Measurements from ENCODE around the gene ACTBL2.

Gene ACTBL2

DNA sequence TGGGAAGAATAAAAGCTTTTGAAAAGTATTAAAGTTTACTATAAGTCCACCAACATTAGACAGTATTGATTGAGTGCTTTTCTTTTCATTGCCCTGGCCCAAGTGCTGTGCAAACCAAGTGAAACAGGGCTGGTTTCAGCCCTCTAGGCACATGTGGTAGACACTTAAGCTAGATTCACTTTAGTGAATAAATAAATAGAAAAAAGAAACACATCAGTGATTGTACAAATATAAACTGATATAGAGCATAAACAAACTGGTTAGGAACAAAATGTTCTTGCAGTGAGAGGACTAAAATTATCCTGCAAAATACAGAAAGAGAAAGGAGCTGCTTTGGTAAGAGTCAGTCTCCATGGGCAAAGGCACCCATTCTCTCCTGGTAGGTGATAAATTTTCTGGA lies 29.7 kb downstream of the ACTBL2 start:
- in situ Hi-C loops (cut with HindIII; ENCODE audit: low sequenced_read_pairs) = no loop called here

GRCh38 chr5:57450991-57451876 lies 31.4 kb downstream of the ACTBL2 start:
- in situ Hi-C loops (cut with HindIII; ENCODE audit: low sequenced_read_pairs) = no loop called here

DNA sequence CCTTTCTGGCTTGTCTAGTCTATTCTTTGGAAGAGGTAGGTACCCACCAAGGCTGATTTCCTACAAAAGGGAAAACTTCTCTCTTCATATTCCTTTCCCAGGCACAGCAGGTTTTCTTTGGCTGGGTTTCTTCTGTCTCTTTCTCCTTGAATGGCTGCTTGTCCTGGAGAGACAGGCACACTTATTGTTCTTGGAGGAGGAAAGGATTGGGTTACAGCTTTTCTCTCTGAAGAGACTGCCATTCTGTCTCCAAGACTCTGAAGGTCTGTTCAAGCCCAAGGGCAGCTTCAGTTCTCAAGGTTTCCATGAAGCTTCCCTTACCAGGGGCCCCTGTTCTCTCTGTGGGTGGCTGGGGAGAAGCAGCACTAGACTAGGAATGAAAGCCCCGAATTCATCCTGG lies 33.9 kb downstream of the ACTBL2 start:
- in situ Hi-C loops (cut with HindIII; ENCODE audit: low sequenced_read_pairs) = no loop called here

- in situ Hi-C loops (cut with HindIII; ENCODE audit: low sequenced_read_pairs) = no loop called here
These were observed 34.3 kb downstream of the ACTBL2 start for GRCh38 chr5:57448287-57448686.

- in situ Hi-C loops (cut with HindIII; ENCODE audit: low sequenced_read_pairs) = no loop called here
These were observed 35.0 kb downstream of the ACTBL2 start for GRCh38 chr5:57447658-57448057.

DNA sequence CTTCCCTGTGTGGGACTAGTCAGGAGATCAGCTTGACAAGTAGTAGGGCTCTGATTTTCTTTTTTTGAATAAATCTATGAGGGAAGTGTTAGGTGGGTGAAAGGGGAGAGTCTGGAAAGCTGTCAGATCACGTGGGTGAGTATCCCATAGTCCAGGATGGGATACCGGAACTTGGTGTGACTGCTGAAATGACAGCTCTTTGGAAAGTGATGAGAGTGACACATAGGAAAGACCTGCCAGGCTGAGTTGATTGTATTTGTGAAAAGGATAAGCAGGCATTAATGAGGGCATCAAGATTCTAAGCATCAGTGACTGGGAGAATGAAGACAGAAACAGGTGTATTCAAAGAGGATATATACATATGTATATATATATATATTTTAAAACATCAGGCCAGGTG lies 35.6 kb downstream of the ACTBL2 start:
- in situ Hi-C loops (cut with HindIII; ENCODE audit: low sequenced_read_pairs) = no loop called here

DNA sequence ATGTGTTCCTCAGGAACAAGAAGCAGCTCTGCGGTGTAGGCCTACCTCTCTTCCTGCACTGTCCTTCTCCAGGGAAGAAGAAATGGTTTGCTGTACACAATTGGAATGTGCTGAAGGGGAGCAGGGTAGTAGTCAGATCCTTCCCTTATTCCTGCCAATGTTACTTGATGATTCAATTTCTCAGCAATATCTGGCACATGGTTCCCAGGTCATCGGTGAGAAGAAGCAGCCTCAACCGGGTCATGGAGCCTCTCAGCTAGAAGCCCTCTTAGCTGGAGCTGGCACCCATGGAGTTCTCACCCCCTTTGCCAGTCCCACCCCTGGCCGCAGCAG lies 36.9 kb downstream of the ACTBL2 start:
- in situ Hi-C loops (cut with HindIII; ENCODE audit: low sequenced_read_pairs) = no loop called here

DNA sequence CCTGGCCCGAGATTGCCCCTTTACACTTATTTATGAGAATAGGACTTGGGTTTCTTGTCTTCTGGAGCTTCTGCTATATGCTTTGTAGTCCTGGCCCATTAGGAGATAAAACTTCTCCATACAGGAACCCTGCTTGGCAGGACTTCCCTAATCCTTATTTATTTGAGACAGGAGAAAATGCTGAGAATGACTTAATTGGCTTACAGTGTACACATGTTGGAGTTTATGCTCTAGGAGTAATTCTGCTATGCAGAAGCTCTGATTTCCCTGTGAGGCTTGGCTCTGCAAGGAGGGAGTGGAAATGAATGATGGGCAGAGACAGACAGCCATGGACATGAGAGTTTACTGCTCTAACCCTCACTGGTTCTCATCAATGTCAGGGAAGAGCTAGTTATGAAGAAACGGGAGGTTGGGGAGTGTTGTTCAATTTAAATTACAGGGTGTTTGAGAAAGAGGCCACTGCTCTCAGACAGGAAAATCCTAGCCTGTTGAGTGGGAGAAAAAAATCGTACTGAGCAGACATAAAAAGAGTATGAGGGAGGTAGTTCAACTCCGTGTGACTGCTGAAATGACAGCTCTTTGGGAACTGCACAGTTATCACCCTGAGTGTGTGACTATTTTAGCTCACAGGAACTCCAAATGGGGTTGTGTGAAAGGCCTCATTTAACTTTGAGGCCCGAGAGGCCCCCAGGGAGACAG lies 37.5 kb downstream of the ACTBL2 start:
- in situ Hi-C loops (cut with HindIII; ENCODE audit: low sequenced_read_pairs) = no loop called here

DNA sequence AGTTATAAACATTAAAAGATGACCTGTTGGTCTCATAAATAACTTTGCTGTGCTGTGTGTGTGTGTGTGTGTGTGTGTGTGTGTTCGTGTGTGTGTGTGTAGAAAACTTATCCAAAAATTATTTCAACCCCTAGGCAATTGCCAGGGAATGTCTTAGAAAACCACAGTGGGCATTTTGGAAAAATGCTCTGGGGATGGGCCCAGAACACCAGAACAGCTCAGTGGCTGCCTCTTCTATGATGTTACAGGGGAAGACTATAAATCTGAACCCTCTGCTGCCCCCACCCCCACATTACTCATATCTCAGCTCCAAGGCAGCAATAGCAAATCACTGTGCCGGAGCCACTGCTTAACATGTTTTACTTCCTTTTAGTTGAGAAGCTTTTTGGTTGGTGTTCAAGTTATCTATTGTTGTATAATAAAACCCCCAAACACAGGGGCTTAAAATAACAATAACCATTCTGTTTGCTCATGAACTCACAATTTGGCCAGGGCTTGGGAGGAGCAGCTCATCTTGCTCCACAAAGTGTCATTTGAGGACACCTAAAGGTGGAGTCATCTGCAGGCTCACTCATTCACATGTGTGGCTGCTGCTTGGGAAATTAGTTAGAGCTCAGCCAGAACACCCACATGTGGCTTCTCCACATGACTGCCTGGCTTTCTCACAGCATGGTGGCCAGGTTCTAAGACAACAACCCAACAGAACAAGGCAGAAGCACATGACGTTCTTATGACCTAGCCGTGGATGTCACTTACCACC lies 40.4 kb downstream of the ACTBL2 start:
- in situ Hi-C loops (cut with HindIII; ENCODE audit: low sequenced_read_pairs) = no loop called here

DNA sequence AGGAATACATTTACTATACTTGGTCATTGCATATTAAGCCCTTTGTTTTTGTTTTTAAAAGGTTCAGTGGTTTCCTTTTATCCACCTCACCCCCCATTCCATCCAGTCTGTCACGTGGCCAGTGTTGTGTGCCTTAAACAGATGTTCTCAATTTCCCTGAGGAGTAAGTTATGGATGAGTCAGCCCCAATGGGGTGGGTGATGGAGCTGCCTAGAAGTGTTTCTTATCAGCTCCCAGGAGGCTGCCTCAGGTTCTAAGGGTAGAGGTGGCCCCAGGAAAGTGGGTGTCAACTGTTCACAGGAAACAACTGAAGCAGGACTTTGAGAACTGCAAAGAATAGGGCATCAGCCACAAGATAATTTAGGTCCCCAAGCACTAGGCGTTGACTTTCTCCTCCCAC lies 41.1 kb downstream of the ACTBL2 start:
- in situ Hi-C loops (cut with HindIII; ENCODE audit: low sequenced_read_pairs) = no loop called here

DNA sequence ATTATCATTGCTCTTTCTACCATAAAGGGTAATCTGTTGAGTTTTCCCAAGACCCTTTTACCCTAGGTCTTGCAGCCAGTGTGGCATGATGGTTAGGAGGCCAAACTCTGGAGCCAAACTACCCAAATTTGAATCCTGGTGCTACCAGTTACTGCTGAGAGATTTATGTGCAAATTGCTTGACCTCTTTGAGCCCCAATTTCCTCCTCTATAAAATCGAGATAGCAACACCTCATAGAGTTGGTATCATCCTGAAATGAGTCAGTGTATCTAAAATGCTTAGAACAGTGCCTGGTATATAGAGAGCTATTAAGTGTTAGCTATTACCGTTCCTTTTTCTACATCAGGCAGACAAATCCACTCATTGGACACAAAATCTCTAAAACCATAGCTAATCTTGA lies 43.0 kb downstream of the ACTBL2 start:
- in situ Hi-C loops (cut with HindIII; ENCODE audit: low sequenced_read_pairs) = loop anchor here (5.0 kb wide), 1 partner anchor 53 kb away; no protein-coding TSS in a partner anchor

- in situ Hi-C loops (cut with HindIII; ENCODE audit: low sequenced_read_pairs) = loop anchor here (5.0 kb wide), 1 partner anchor 54 kb away; no protein-coding TSS in a partner anchor
These were observed 44.4 kb downstream of the ACTBL2 start for GRCh38 chr5:57437976-57438805.

- in situ Hi-C loops (cut with HindIII; ENCODE audit: low sequenced_read_pairs) = loop anchor here (5.0 kb wide), 1 partner anchor 56 kb away; no protein-coding TSS in a partner anchor
These were observed 46.0 kb downstream of the ACTBL2 start for GRCh38 chr5:57436586-57436985.

- in situ Hi-C loops (cut with HindIII; ENCODE audit: low sequenced_read_pairs) = loop anchor here (5.0 kb wide), 1 partner anchor 57 kb away; no protein-coding TSS in a partner anchor
These were observed 46.9 kb downstream of the ACTBL2 start for GRCh38 chr5:57435701-57436134.

- in situ Hi-C loops (cut with HindIII; ENCODE audit: low sequenced_read_pairs) = loop anchor here (5.0 kb wide), 1 partner anchor 58 kb away; no protein-coding TSS in a partner anchor
These were observed 47.9 kb downstream of the ACTBL2 start for GRCh38 chr5:57434683-57435082.

DNA sequence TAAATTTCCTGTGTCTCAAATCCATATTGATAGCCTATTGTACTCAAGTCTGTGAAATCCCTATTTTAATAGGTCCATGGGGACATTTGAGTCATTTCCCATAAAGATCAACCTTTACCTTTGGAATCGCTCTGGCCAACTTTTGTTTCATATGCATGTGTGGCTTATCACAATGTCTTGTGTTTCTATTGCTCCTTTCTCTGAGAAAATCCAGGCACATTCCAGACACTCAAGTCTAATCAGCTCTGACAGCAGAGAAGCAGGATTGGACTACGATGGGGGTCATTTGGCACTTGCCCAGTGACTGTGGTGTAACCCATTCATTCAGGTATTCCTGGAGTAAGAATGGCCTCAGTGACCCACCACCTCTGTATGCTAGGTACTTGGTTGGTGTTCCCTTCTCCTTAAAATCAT lies 48.4 kb downstream of the ACTBL2 start:
- in situ Hi-C loops (cut with HindIII; ENCODE audit: low sequenced_read_pairs) = no loop called here

DNA sequence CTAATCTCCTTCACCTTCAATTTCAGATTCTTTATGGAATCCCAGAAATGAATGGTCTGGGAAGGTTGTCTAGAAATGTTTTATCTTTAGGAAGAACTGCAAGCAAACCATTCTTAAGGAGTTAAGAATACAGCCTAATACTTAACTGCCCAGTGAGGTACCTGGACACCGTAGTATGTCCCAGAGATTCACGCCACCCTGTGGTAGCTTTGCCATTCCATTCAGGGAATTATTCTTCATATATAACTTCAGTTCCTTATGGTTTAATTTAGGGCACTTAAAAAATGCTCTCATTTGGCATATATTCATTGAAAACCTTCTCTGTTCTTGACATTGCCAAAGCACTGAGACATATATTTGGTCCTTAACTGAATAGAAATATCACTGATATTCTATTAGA lies 49.7 kb downstream of the ACTBL2 start:
- in situ Hi-C loops (cut with HindIII; ENCODE audit: low sequenced_read_pairs) = no loop called here

GRCh38 chr5:57431759-57432158 lies 50.9 kb downstream of the ACTBL2 start:
- in situ Hi-C loops (cut with HindIII; ENCODE audit: low sequenced_read_pairs) = no loop called here

All from endothelial cell of hepatic sinusoid (primary cell).